SJSA1 (cell line): ENCODE results near the gene ZNF521. TPM values are rescaled to one million over a fixed set of nuclear protein-coding genes. Genes with fewer than 3 reads are reported as not detected.
"Not testable (repeated sequence)": the region's sequence is repeated elsewhere in the genome, so short reads cannot be mapped to it uniquely, and the experiment has no call there.

Experiments used
- DNase-seq, 2 experiments: peaks; one replicate each; pipeline ENCODE4 v3.0.0-alpha.2; 2015 to 2020; ENCODE audit warnings: low spot score in 2 of 2, low read depth in 1 of 2
- H3K27ac ChIP-seq: fragments of 250-450 bp; sonication (Bioruptor Pico); 2 replicates; pipeline ENCODE4 v1.5.1; 2020; ENCODE audit warnings: mild to moderate bottlenecking, moderate library complexity
- H3K27me3 ChIP-seq: fragments of 250-450 bp; sonication (Bioruptor Pico); replicated peaks from 2 replicates; pipeline ENCODE4 v1.5.1; 2020; ENCODE audit warnings: mild to moderate bottlenecking, moderate library complexity
- H3K36me3 ChIP-seq: fragments of 250-450 bp; sonication (Bioruptor Pico); 2 replicates; pipeline ENCODE4 v1.5.1; 2020; ENCODE audit warnings: mild to moderate bottlenecking
- H3K4me1 ChIP-seq: fragments of 250-450 bp; sonication (Bioruptor Pico); replicated peaks from 2 replicates; pipeline ENCODE4 v1.6.1; 2021; ENCODE audit warnings: mild to moderate bottlenecking
- H3K4me3 ChIP-seq: fragments of 250-450 bp; sonication (Bioruptor Pico); 2 replicates; pipeline ENCODE4 v1.5.1; 2020; ENCODE audit warnings: mild to moderate bottlenecking
- H3K9me3 ChIP-seq: fragments of 250-450 bp; sonication (Bioruptor Pico); replicated peaks from 2 replicates; pipeline ENCODE4 v1.5.1; 2020; ENCODE audit warnings: mild to moderate bottlenecking
- total RNA-seq: library from RNA; depleted of rRNA; stranded (reverse); fragments of >200 nt; shearing (Covaris generic); gene quantifications from 2 replicates; pipeline ENCODE4 v1.2.3, GENCODE V29; 2014

The ZNF521 gene
- total RNA-seq, 1 experiment from 2014 or later: 0.34 TPM

GRCh38 chr18:25047983-25048382, 304.0 kb downstream of the ZNF521 start:
- DNase-seq: no peak
- Histone ChIP-seq H3K9me3 (no peaks in the 10 kb centered on the region), H3K4me1 (no peaks in the 10 kb centered on the region), H3K36me3 (no peaks in the 10 kb centered on the region), H3K27me3 (no peaks in the 10 kb centered on the region), H3K4me3 (no peak overlapping the region), H3K27ac (no peak overlapping the region)

GRCh38 chr18:25047421-25047820, 304.5 kb downstream of the ZNF521 start:
- no peak for DNase-seq
- H3K4me1 ChIP-seq: no peaks in the 10 kb centered on the region
- no peaks in the 10 kb centered on the region for H3K36me3 ChIP-seq
- no peaks in the 10 kb centered on the region for H3K27me3 ChIP-seq
- no peak overlapping the region for H3K27ac ChIP-seq
- H3K4me3 ChIP-seq: no peak overlapping the region
- H3K9me3 ChIP-seq: no peaks in the 10 kb centered on the region

- DNase-seq: no peak
- no peaks in the 10 kb centered on the region for H3K9me3 ChIP-seq
- H3K4me3 ChIP-seq: no peak overlapping the region
- no peaks in the 10 kb centered on the region for H3K4me1 ChIP-seq
- no peaks in the 10 kb centered on the region for H3K36me3 ChIP-seq
- no peak overlapping the region for H3K27ac ChIP-seq
- H3K27me3 ChIP-seq: no peaks in the 10 kb centered on the region
Observed at GRCh38 chr18:25044694-25045093, 307.3 kb downstream of the ZNF521 start.

DNA sequence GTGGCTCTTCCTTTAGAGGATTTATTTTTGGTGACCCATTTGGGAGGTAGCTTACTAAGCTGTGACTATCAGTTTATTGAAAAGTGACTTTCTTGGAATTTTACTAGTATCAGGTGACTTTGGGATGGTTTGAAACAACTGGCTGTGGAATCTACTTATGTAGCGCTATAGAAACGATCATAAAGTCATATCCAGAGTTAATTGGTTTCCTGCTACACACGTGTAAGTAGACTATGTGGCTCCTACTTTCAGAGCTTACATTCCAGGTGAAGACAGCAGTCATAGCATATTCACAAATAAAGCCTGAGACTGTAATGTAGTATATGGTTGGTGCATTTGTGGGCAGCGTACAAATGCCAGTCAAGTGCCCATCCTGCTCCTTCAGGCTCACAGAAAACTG, 308.9 kb downstream of the ZNF521 start:
- H3K9me3 ChIP-seq: no peaks in the 10 kb centered on the region
- H3K4me1 ChIP-seq: no peaks in the 10 kb centered on the region
- no peaks in the 10 kb centered on the region for H3K27me3 ChIP-seq
- no peak for DNase-seq
- no peaks in the 10 kb centered on the region for H3K36me3 ChIP-seq
- H3K27ac ChIP-seq: no peak overlapping the region
- no peak overlapping the region for H3K4me3 ChIP-seq

DNA sequence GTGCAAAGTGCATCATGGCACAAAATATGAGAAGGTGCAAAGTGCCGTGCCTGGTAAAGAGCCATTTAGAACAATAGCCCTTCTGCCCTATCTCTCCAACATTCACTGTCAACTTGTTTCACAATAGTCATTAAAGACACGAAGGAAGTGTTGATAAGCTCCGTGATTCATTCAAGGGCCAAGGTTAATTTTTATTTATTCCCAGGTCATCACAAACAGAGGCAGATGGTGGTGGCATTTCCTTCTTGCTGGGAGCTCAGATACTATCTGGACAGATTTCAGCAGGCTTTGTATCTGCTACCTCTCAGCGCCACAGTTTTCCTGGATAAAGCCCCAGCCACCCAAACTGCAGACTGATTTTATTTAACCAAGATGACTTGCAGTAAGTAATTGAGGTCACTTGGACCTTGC, 309.3 kb downstream of the ZNF521 start:
- Histone ChIP-seq H3K27me3 (no peaks in the 10 kb centered on the region), H3K4me1 (no peaks in the 10 kb centered on the region), H3K9me3 (no peaks in the 10 kb centered on the region), H3K27ac (no peak overlapping the region), H3K36me3 (no peaks in the 10 kb centered on the region), H3K4me3 (no peak overlapping the region)
- DNase-seq: no peak

DNA sequence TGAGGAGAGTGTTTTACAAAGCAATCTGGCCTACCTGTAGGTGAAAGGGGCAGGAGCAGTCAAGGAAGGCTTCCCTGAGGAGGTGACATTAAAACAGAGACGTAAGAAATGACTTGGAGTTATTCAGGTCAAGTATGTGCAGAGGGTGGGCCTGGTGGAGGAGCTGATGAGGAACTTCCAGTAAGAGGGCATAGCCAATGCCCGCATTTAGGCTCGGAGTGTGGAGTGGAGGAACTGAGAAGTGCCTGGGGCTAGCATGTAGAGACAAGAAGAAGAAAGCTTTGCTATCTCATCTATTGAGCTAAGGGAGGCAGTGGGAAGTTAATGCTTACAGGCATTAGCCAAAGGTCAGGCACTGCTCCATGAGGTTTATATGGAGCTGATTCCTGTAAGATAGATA, 312.2 kb downstream of the ZNF521 start:
- Histone ChIP-seq H3K27ac (no peak overlapping the region), H3K9me3 (no peaks in the 10 kb centered on the region)

GRCh38 chr18:25038261-25038660, 313.7 kb downstream of the ZNF521 start:
- no peak for DNase-seq
- no peaks in the 10 kb centered on the region for H3K27me3 ChIP-seq
- no peaks in the 10 kb centered on the region for H3K4me1 ChIP-seq
- H3K4me3 ChIP-seq: no peak overlapping the region
- H3K9me3 ChIP-seq: no peaks in the 10 kb centered on the region
- H3K36me3 ChIP-seq: no peaks in the 10 kb centered on the region
- no peak overlapping the region for H3K27ac ChIP-seq

More for the DNA sequence above, 312.2 kb downstream of the ZNF521 start:
- H3K27me3 ChIP-seq: no peaks in the 10 kb centered on the region
- H3K36me3 ChIP-seq: no peaks in the 10 kb centered on the region
- no peaks in the 10 kb centered on the region for H3K4me1 ChIP-seq
- DNase-seq: no peak
- H3K4me3 ChIP-seq: no peak overlapping the region

DNA sequence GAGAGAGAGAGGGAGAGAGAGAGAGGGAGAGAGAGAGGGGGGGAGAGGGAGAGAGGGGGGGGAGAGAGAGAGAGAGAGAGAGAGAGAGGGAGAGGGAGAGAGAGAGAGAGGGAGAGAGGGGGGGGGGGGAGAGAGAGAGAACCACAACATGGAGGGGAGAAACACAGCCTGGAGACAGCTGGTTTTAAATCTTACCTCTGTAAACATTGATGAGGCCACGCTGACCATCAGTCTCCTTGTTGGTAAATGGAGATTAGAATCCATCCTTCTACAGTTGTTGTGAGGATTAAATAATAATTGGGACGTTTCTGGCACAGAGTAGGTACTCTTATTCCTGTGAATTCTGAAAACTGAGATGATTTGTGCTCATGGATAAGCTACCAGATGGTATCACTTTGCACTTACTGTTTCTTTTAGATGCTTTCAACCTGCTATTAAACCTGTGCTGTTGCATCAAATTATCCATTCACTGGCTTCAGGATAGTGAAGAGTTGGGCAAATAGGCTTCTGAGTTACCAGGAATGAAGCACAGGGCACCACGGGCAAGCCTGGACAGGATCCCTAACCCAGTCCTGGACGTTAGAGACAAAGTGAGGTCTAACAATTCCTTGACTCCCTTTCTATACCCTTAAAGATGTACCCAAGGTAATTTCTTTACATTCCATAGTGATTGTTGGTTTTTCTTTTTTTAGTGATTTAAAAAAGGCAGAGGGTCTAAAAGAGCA, 318.1 kb downstream of the ZNF521 start:
- Histone ChIP-seq H3K4me3 (no peak overlapping the region), H3K27ac (no peak overlapping the region), H3K27me3 (no peaks in the 10 kb centered on the region), H3K36me3 (no peaks in the 10 kb centered on the region), H3K4me1 (no peaks in the 10 kb centered on the region), H3K9me3 (no peaks in the 10 kb centered on the region)
- DNase-seq: no peak

DNA sequence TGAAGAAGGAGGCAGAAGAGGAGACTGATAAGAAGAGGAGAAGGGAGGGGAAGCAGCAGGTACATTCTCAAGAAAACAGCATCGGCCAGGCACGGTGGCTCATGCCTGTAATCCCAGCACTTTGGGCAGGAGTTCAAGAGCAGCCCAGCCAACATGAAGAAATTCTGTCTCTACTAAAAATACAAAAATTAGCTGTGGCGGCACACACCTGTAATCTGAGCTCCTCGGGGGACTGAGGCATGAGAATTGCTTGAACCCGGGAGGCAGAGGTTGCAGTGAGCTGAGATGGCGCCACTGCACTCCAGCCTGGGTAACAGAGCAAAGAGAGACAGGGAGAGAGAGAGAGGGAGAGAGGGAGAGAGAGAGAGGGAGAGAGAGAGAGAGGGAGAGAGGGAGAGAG, 318.8 kb downstream of the ZNF521 start:
- not testable (repeated sequence) for DNase-seq, H3K36me3 ChIP-seq, H3K4me3 ChIP-seq, H3K27me3 ChIP-seq, H3K27ac ChIP-seq, H3K9me3 ChIP-seq, H3K4me1 ChIP-seq

GRCh38 chr18:25029802-25030201, 322.2 kb downstream of the ZNF521 start:
- DNase-seq: no peak
- no peaks in the 10 kb centered on the region for H3K36me3 ChIP-seq

GRCh38 chr18:25019931-25020330, 332.0 kb downstream of the ZNF521 start:
- H3K9me3 ChIP-seq: no peaks in the 10 kb centered on the region
- H3K27ac ChIP-seq: no peak overlapping the region
- no peak overlapping the region for H3K4me3 ChIP-seq
- H3K4me1 ChIP-seq: no peaks in the 10 kb centered on the region
- H3K36me3 ChIP-seq: no peaks in the 10 kb centered on the region
- no peak for DNase-seq
- H3K27me3 ChIP-seq: no peaks in the 10 kb centered on the region

More at GRCh38 chr18:25029802-25030201, 322.2 kb downstream of the ZNF521 start:
- H3K4me3 ChIP-seq: no peak overlapping the region
- no peak overlapping the region for H3K27ac ChIP-seq
- no peaks in the 10 kb centered on the region for H3K9me3 ChIP-seq
- no peaks in the 10 kb centered on the region for H3K27me3 ChIP-seq
- no peaks in the 10 kb centered on the region for H3K4me1 ChIP-seq

DNA sequence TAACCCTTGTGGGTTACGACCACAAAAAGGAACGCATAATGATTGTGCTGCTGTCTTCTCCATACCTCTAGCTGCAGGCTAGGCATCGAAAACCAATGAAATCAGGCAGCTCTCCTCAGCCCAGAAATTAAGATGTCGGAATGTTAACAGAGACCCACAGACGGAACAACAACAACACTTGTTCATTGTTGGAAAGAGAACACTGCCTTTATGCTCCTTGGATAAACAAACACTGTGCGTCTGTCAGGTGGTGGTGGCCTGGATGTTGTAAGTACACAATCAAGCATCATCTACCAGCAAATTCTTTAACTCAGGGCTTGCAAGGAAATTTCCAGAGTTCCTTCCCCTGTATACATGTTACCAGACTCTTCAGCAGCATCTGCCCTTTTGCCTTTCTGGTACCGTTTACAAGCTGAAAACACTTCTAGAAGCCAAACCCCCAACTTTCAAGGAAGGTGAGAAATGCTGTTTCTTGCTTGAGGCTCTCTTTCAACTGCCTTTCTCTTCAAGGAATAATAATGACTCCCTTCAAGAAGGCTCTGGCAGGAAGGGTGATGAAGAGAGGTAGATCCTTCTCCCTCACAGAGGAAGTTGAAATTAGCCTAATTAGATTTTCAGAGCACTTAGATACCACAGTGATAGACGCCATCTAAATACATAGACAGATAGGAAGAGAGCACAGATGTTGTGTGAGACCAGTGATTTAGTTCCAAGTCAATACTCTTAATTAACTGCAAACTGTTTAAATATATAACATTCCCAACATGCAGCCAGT, 332.7 kb downstream of the ZNF521 start:
- no peak overlapping the region for H3K4me3 ChIP-seq
- DNase-seq: no peak
- no peaks in the 10 kb centered on the region for H3K36me3 ChIP-seq
- no peak overlapping the region for H3K27ac ChIP-seq
- H3K9me3 ChIP-seq: no peaks in the 10 kb centered on the region
- H3K27me3 ChIP-seq: no peaks in the 10 kb centered on the region
- no peaks in the 10 kb centered on the region for H3K4me1 ChIP-seq

GRCh38 chr18:25016666-25017065, 335.3 kb downstream of the ZNF521 start:
- no peaks in the 10 kb centered on the region for H3K9me3 ChIP-seq
- no peaks in the 10 kb centered on the region for H3K36me3 ChIP-seq
- no peak overlapping the region for H3K4me3 ChIP-seq
- no peaks in the 10 kb centered on the region for H3K27me3 ChIP-seq
- no peak overlapping the region for H3K27ac ChIP-seq
- DNase-seq: no peak
- no peaks in the 10 kb centered on the region for H3K4me1 ChIP-seq

DNA sequence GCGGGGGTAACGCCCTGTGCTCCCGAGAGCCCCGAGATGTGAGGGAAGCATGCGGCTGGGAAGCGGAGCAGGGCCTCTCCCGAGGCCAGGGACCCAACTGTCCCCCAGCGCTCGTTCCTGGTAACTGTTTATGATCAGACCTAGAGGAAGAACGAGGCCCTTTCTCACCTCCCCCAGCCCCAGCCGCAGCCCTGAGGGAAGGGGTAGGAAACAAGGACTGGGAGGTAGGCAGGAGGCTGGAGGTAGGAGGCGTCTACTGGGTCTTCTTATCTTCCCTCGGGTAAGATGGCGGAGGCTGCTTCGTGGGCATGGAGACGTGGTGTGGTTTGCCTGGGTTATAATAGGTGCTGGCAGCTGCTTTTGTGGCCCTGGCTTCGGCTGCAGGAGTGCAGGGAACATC, 335.8 kb downstream of the ZNF521 start:
- no peaks in the 10 kb centered on the region for H3K4me1 ChIP-seq
- no peak overlapping the region for H3K4me3 ChIP-seq
- H3K9me3 ChIP-seq: no peaks in the 10 kb centered on the region
- H3K36me3 ChIP-seq: no peaks in the 10 kb centered on the region
- no peak overlapping the region for H3K27ac ChIP-seq
- H3K27me3 ChIP-seq: no peaks in the 10 kb centered on the region
- no peak for DNase-seq
